Cardiac muscle cell (in vitro differentiated cells and primary cell): Measurements from ENCODE around the gene LRRC32. TPM values are rescaled to one million over a fixed set of nuclear protein-coding genes. Genes with fewer than 3 reads are reported as not detected.

Experiments
- DNase-seq, 2 donors: peaks; one replicate each; pipeline versions ENCODE4 v3.0.0 to v3.0.0-alpha.2; 2010 to 2017; ENCODE audit warnings: low read depth in 1 of 2, low spot score in 1 of 2
- H3K27ac ChIP-seq: fragments of 200-600 bp; sonication (generic); 2 replicates; pipeline ENCODE4 v1.5.1; 2016
- H3K27me3 ChIP-seq: fragments of 200-600 bp; sonication (generic); 2 replicates; pipeline ENCODE4 v1.6.0; 2016; ENCODE audit warnings: control low read depth
- H3K36me3 ChIP-seq: fragments of 200-600 bp; sonication (generic); 2 replicates; pipeline ENCODE4 v1.5.1; 2016; ENCODE audit warnings: control low read depth
- H3K4me1 ChIP-seq: fragments of 200-600 bp; sonication (generic); 2 replicates; pipeline ENCODE4 v1.8.1; 2017; ENCODE audit warnings: low read depth, mild to moderate bottlenecking, mixed run types
- H3K4me3 ChIP-seq: fragments of 200-600 bp; sonication (generic); 2 replicates; pipeline ENCODE4 v1.5.1; 2016; ENCODE audit warnings: mild to moderate bottlenecking
- H3K9me3 ChIP-seq: fragments of 200-600 bp; sonication (generic); 2 replicates; pipeline ENCODE4 v1.5.1; 2017; ENCODE audit warnings: low read depth, mild to moderate bottlenecking, control low read depth
- CTCF ChIP-seq: IDR thresholded peaks from 2 replicates; pipeline ENCODE4 v1.5.1; 2012; ENCODE audit warnings: low read depth, mild to moderate bottlenecking, low read length
- polyA plus RNA-seq: library from polyadenylated mRNA; unstranded; fragments of >200 nt; fragmentation: Nextera tagmentation; extraction: Ambion mirVana; gene quantifications from 2 replicates; pipeline ENCODE4 v1.2.1, GENCODE V29; 2016
- total RNA-seq: library from RNA; depleted of rRNA; stranded (reverse); fragments of >200 nt; gene quantifications from 2 replicates; pipeline ENCODE4 v1.2.3, GENCODE V29; 2016

The LRRC32 gene
- total RNA-seq (15.9 and 21.8 TPM in 2 replicates), polyA plus RNA-seq (6.3 and 18.8 TPM in 2 replicates)

GRCh38 chr11:76670485-76671236, at the start of gene LRRC32:
Gene LRRC32 (minus strand): TSS chr11:76670747. CDS start chr11:76665954, 4,793 bp downstream.
- H3K27me3 ChIP-seq = no peaks in the 10 kb centered on the region
- DNase-seq = peak; percentile 54 to 55
- no peak for TF ChIP-seq CTCF
- no peaks in the 10 kb centered on the region for H3K36me3 ChIP-seq
- no peaks in the 10 kb centered on the region for H3K9me3 ChIP-seq
- peaks cover 7% of the 10 kb centered on the region for H3K4me1 ChIP-seq
- H3K27ac ChIP-seq = no peak within 1 kb of the TSS
- H3K4me3 ChIP-seq = peak within 1 kb of the TSS; percentile 38

DNA sequence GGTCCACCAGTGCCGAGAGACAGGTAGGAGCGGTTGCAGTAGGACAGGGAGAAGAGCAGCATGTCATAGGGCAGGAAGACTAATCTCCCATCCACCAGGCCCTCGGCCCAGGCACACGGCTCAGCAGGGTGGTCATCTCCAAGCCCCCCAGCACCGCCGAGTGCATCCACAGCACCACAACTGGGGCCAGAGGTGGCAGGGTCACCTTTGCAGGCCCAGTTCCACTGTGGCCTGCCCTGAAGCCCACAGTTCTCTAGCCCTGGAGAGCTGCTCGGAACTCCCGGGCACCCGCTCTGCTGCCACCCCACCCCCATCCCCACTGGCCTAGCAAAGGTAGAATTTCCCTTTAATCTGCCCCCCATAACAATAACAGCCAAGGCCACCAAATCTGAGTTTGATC, 49.1 kb upstream of the LRRC32 start:
- no peaks in the 10 kb centered on the region for H3K4me1 ChIP-seq
- H3K4me3 ChIP-seq = no peak overlapping the region
- H3K27me3 ChIP-seq = no peaks in the 10 kb centered on the region
- H3K36me3 ChIP-seq = no peaks in the 10 kb centered on the region
- no peaks in the 10 kb centered on the region for H3K9me3 ChIP-seq
- DNase-seq = no peak
- TF ChIP-seq CTCF = no peak
- no peak overlapping the region for H3K27ac ChIP-seq

- TF ChIP-seq CTCF = no peak
- no peak overlapping the region for H3K27ac ChIP-seq
- no peaks in the 10 kb centered on the region for H3K9me3 ChIP-seq
- DNase-seq = no peak
- no peak overlapping the region for H3K4me3 ChIP-seq
- no peaks in the 10 kb centered on the region for H3K27me3 ChIP-seq
- H3K4me1 ChIP-seq = no peaks in the 10 kb centered on the region
- no peaks in the 10 kb centered on the region for H3K36me3 ChIP-seq
Measured at GRCh38 chr11:76719281-76719680, 48.7 kb upstream of the LRRC32 start.

- DNase-seq = no peak
- Histone ChIP-seq H3K27ac (no peak overlapping the region), H3K36me3 (no peaks in the 10 kb centered on the region), H3K4me1 (no peaks in the 10 kb centered on the region), H3K4me3 (no peak overlapping the region), H3K27me3 (no peaks in the 10 kb centered on the region), H3K9me3 (no peaks in the 10 kb centered on the region)
- no peak for TF ChIP-seq CTCF
Measured at GRCh38 chr11:76717816-76718215, 47.3 kb upstream of the LRRC32 start.

- Histone ChIP-seq H3K4me1 (no peaks in the 10 kb centered on the region), H3K9me3 (no peaks in the 10 kb centered on the region), H3K27me3 (no peaks in the 10 kb centered on the region), H3K27ac (no peak overlapping the region), H3K36me3 (no peaks in the 10 kb centered on the region), H3K4me3 (no peak overlapping the region)
- no peak for DNase-seq
- TF ChIP-seq CTCF = no peak
Measured at GRCh38 chr11:76717369-76717768, 46.8 kb upstream of the LRRC32 start.
